Kidney (tissue), 14 donors: ENCODE results near the gene NCDN. TPM values are rescaled to one million over a fixed set of nuclear protein-coding genes. Genes with fewer than 3 reads are reported as not detected.

Experiments used
- DNase-seq, 5 donors: peaks; one replicate each; pipeline ENCODE4 v3.0.0-alpha.2; 2013 to 2020
- FAIRE-seq: peaks from 2 replicates; lab custom pipeline; 2012; peaks lifted over from hg19 to GRCh38; lab: Jason Lieb, UNC
- H3K27ac ChIP-seq, 2 donors: one replicate each; pipeline ENCODE4 v1.7.0; 2013; ENCODE audit warnings: low read depth in 2 of 2, low read length in 2 of 2, inconsistent platforms in 1 of 2
- H3K27me3 ChIP-seq: one replicate; pipeline ENCODE4 v1.7.1; 2013; ENCODE audit warnings: low read length, inconsistent platforms; ENCODE audit not compliant: control insufficient read depth, insufficient read depth
- H3K36me3 ChIP-seq, 3 donors: one replicate each; pipeline versions ENCODE4 v1.7.0 to v1.7.1; 2013; ENCODE audit warnings: low read length in 3 of 3, control low read depth in 1 of 3, inconsistent platforms in 1 of 3; ENCODE audit not compliant: insufficient read depth in 3 of 3, control insufficient read depth in 2 of 3
- H3K4me1 ChIP-seq, 3 donors: one replicate each; pipeline versions ENCODE4 v1.7.0 to v1.7.1; 2013; ENCODE audit warnings: low read length in 3 of 3, inconsistent platforms in 1 of 3, low read depth in 1 of 3; ENCODE audit not compliant: control insufficient read depth in 2 of 3, insufficient read depth in 2 of 3
- H3K4me3 ChIP-seq, 3 donors: one replicate each; pipeline versions ENCODE4 v1.7.0 to v1.8.1; 2013; ENCODE audit warnings: low read length in 3 of 3, control low read depth in 1 of 3, inconsistent platforms in 1 of 3
- H3K9ac ChIP-seq, 3 donors: one replicate each; pipeline versions ENCODE4 v1.7.0 to v1.7.1; 2013; ENCODE audit warnings: low read length in 3 of 3, control low read depth in 1 of 3, inconsistent platforms in 1 of 3
- H3K9me3 ChIP-seq, 3 donors: one replicate each; pipeline versions ENCODE4 v1.7.0 to v1.7.1; 2013; ENCODE audit warnings: low read length in 3 of 3, control low read depth in 1 of 3, inconsistent platforms in 1 of 3; ENCODE audit not compliant: control insufficient read depth in 2 of 3, insufficient read depth in 1 of 3
- intact Hi-C: fragments of 100-400 bp; cut with DNase I; formaldehyde crosslinking; loops from one replicate; pipeline ENCODE4 v1.11.1; 2022
- polyA plus RNA-seq: library from polyadenylated mRNA; stranded (reverse); fragments of 350-450 nt; fragmentation: Illumina TruSeq; extraction: RNeasy Lipid Tissue Mini Kit (QIAGEN cat#74804); gene quantifications from one replicate; pipeline ENCODE4 v1.2.3, GENCODE V29; 2014; ENCODE audit warnings: low read depth, low replicate concordance; ENCODE audit not compliant: insufficient read depth
- total RNA-seq: library from RNA; stranded (reverse); fragmentation: NEBNext Ultra II Directional; extraction: Animal tissue kit (Norgen Biotek cat#: 25700); gene quantifications from one replicate; pipeline ENCODE4 v1.2.1, GENCODE V29; 2021
- TF ChIP-seq, protein P1 (sequence below): IDR thresholded peaks from 3 replicates; pipeline ENCODE4 v1.5.1; 2012; ENCODE audit warnings: mild to moderate bottlenecking, moderate library complexity, borderline replicate concordance; ENCODE audit not compliant: insufficient read depth; ENCODE audit errors: extremely low read depth
- donor health status: control.
- donor health status: control.
- donor health status: control.
- donor health status: control.
- donor health status: control.
- donor health status: DM: yes; HTN: yes; CAD: no.
- donor health status: Normal renal cell carcinoma (clear cell type).

NCDN gene
- total and polyA plus RNA-seq, 2 donors from 2014 or later = 14.3 to 22.4 TPM

DNA sequence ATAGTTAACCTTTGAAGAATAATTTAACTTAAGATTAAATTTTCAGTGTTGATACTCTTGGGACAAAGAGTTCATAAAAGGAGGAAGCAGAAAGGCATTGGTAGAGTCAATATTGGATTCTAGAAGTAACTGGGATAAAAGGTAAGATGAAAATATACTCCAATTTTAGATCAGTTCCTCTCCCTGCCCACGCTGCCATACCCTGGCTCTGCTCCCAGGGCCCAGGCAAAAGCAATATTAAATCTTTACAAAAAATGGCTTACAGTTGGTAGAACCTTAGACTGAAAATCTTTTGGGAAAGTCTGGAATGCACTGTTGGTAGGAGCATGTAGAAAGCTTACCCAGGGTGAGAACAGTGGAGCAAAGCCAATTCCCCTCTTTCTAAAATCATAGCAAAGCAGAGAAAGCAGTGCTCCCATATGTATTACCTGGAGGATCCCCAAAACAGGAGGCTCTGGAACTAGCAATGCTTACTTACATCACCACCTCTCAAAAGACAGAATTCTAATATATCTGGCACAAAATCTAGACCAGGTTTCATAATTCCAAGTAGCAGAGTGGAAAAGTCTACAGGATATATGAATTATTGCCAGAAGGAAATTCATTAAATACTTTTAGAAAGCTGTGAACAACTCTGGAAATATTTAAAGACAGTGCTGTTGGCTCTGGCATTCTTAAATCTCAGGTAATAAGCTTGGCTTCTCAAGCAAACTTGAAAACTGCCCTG is 24.9 kb upstream of the NCDN start:
- H3K36me3 ChIP-seq = peaks cover 0 to 4% (median 2%) of the 10 kb centered on the region in 3 donors
- H3K4me1 ChIP-seq = peaks cover 0 to 8% (median 5%) of the 10 kb centered on the region in 3 donors
- DNase-seq (no peak), FAIRE-seq (no peak)
- TF ChIP-seq, protein P1, sequence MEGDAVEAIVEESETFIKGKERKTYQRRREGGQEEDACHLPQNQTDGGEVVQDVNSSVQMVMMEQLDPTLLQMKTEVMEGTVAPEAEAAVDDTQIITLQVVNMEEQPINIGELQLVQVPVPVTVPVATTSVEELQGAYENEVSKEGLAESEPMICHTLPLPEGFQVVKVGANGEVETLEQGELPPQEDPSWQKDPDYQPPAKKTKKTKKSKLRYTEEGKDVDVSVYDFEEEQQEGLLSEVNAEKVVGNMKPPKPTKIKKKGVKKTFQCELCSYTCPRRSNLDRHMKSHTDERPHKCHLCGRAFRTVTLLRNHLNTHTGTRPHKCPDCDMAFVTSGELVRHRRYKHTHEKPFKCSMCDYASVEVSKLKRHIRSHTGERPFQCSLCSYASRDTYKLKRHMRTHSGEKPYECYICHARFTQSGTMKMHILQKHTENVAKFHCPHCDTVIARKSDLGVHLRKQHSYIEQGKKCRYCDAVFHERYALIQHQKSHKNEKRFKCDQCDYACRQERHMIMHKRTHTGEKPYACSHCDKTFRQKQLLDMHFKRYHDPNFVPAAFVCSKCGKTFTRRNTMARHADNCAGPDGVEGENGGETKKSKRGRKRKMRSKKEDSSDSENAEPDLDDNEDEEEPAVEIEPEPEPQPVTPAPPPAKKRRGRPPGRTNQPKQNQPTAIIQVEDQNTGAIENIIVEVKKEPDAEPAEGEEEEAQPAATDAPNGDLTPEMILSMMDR = no peak
- intact Hi-C loops = no loop called here
- H3K4me3 ChIP-seq = no peak overlapping the region
- no peak overlapping the region for H3K27ac ChIP-seq
- H3K27me3 ChIP-seq = no peaks in the 10 kb centered on the region
- H3K9me3 ChIP-seq = no peaks in the 10 kb centered on the region
- H3K9ac ChIP-seq = no peak overlapping the region

DNA sequence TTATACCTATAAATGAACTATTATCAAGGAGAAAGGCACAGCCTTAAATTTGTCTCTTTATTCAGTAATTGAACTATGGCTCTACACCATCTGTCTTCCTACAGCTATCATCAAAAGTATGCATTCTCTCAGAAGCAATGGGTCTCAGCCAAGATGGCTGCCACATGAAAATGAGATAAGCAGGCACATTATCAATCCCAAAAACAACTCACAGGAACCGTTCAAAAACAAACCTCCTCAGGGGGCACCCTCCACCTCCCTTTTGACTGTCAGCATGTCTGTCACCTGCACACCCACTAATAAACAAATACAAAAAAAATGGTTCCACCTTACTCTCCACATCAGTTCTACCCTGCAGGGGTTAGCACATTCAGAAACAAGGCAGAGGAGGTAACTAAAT is 24.0 kb upstream of the NCDN start:
- peaks cover 0 to 8% (median 5%) of the 10 kb centered on the region in 3 donors for H3K4me1 ChIP-seq
- DNase-seq = no peak
- H3K9me3 ChIP-seq = no peaks in the 10 kb centered on the region
- intact Hi-C loops = no loop called here
- TF ChIP-seq, protein P1 = no peak
- H3K27ac ChIP-seq = no peak overlapping the region
- H3K27me3 ChIP-seq = no peaks in the 10 kb centered on the region
- no peak overlapping the region for H3K4me3 ChIP-seq
- peaks cover 0 to 4% (median 2%) of the 10 kb centered on the region in 3 donors for H3K36me3 ChIP-seq
- no peak overlapping the region for H3K9ac ChIP-seq
- FAIRE-seq = no peak

DNA sequence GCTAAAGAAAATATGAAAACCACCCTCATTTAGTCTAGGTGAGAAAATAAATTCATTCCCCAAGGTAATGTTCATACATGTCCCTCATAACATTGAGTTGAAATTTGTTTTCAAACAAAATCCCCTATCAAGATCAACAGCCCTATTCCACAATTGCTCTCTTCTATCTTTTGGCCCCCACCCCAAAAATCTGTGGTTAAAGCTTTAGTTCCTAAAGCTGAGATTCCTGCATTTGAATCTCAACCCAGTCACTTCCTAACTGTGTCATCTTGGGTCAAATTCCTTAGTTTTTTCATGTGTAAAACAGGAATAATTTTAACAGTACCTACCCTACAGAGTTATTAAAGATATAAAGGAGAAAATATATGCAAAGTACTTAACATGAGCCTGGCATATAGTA is 22.4 kb upstream of the NCDN start:
- Histone ChIP-seq H3K9me3 (no peaks in the 10 kb centered on the region), H3K27ac (no peak overlapping the region), H3K9ac (peak overlapping the region in 1 of 3 donors; percentile 17), H3K4me3 (no peak overlapping the region), H3K4me1 (peaks cover 0 to 19% (median 11%) of the 10 kb centered on the region in 3 donors), H3K27me3 (no peaks in the 10 kb centered on the region), H3K36me3 (peaks cover 0 to 4% (median 2%) of the 10 kb centered on the region in 3 donors)
- intact Hi-C loops = no loop called here
- no peak for FAIRE-seq
- DNase-seq = no peak
- TF ChIP-seq, protein P1 = no peak
